ENCODE results near the gene TAF7.
"Not testable (repeated sequence)": the region's sequence is repeated elsewhere in the genome, so short reads cannot be mapped to it uniquely, and the experiment has no call there.

GRCh38 chr5:141346017-141346416, 25.4 kb upstream of the TAF7 start:
- not testable (repeated sequence) for TF ChIP-seq POLR2A, POLR2AphosphoS5 (IDR thresholded peaks at IDR 0.05; ENCODE audit: low read depth, low read length)

All from GM12892 (cell line).